Endothelial cell of umbilical vein (primary cell): Measurements from ENCODE around the gene SLC30A2. TPM values are rescaled to one million over a fixed set of nuclear protein-coding genes. Genes with fewer than 3 reads are reported as not detected.

Experiments used
- BruUV-seq: library from RNA; stranded (reverse); fragments of 400-500 nt; replicated peaks from 2 replicates; lab custom pipeline; 2021; lab: Mats Ljungman, UMichigan
- CTCF ChIA-PET: fragments of 300-600, 350-600 bp; sonication (Branson Sonifier 250); formaldehyde crosslinking; loops from one replicate; lab custom pipeline; 2021; ENCODE audit warnings: antibody characterized with exemption, inconsistent platforms; lab: Charles Lee
- POLR2A ChIA-PET: fragments of 300-600, 350-600 bp; sonication (Branson Sonifier 250); formaldehyde crosslinking; loops from one replicate; lab custom pipeline; 2021; ENCODE audit warnings: antibody characterized with exemption, inconsistent platforms; lab: Charles Lee
- DNase-seq: peaks from one replicate; pipeline ENCODE4 v3.0.0-alpha.2; 2011; ENCODE audit warnings: low read depth, low spot score
- FAIRE-seq: peaks from 2 replicates; lab custom pipeline; 2011; peaks lifted over from hg19 to GRCh38; lab: Jason Lieb, UNC
- H2AFZ ChIP-seq: 2 replicates; pipeline ENCODE4 v1.6.0; 2012; ENCODE audit warnings: low read depth, low read length, control low read depth, inconsistent platforms
- H3K27ac ChIP-seq: 2 replicates; pipeline ENCODE4 v1.5.1; 2011; ENCODE audit warnings: low read depth, mild to moderate bottlenecking, control low read depth, low read length, moderate library complexity; ENCODE audit not compliant: insufficient read depth
- H3K27me3 ChIP-seq, 2 experiments: 2 replicates each; pipeline versions ENCODE4 v1.6.0 to v1.6.1; 2011; ENCODE audit warnings: low read length in 2 of 2, mixed read lengths in 1 of 2; ENCODE audit not compliant: control insufficient read depth in 2 of 2, insufficient read depth in 2 of 2
- H3K36me3 ChIP-seq, 2 experiments: 2 replicates in 1 of 2; 3 replicates in 1 of 2; pipeline ENCODE4 v1.5.1; 2011; ENCODE audit warnings: low read length in 2 of 2, mild to moderate bottlenecking in 1 of 2, moderate library complexity in 1 of 2; ENCODE audit not compliant: control insufficient read depth in 2 of 2, insufficient read depth in 2 of 2; ENCODE audit errors: extremely low read depth in 1 of 2
- H3K4me1 ChIP-seq: 3 replicates; pipeline ENCODE4 v1.5.1; 2011; ENCODE audit warnings: mild to moderate bottlenecking, low read length; ENCODE audit not compliant: control insufficient read depth, insufficient read depth; ENCODE audit errors: extremely low read depth
- H3K4me2 ChIP-seq: 2 replicates; pipeline ENCODE4 v1.6.1; 2011; ENCODE audit warnings: low read length, control low read depth, mixed read lengths; ENCODE audit not compliant: insufficient read depth
- H3K4me3 ChIP-seq, 3 experiments: fragments of 200-600 bp in 1 of 3; sonication (generic), shearing (Covaris generic) in 1 of 3; replicated peaks in 1 of 3; 2 replicates each; pipeline ENCODE4 v1.5.1; 2011 to 2016; ENCODE audit warnings: control low read depth in 3 of 3, low read length in 3 of 3, mild to moderate bottlenecking in 2 of 3, inconsistent platforms in 1 of 3, low read depth in 1 of 3, moderate library complexity in 1 of 3; ENCODE audit not compliant: insufficient read depth in 1 of 3
- H3K79me2 ChIP-seq: 2 replicates; pipeline ENCODE4 v1.6.0; 2012; ENCODE audit warnings: low read length, inconsistent platforms; ENCODE audit not compliant: control insufficient read depth, insufficient read depth
- H3K9ac ChIP-seq: replicated peaks from 2 replicates; pipeline ENCODE3; 2011; ENCODE audit warnings: low read length, control low read depth; ENCODE audit not compliant: insufficient read depth; ENCODE audit errors: extremely low read depth
- H3K9me1 ChIP-seq: replicated peaks from 3 replicates; pipeline ENCODE4 v1.6.0; 2011; ENCODE audit warnings: mild to moderate bottlenecking, low read length; ENCODE audit not compliant: control insufficient read depth, insufficient read depth; ENCODE audit errors: extremely low read depth
- H3K9me3 ChIP-seq: replicated peaks from 2 replicates; pipeline ENCODE4 v1.5.1; 2012; ENCODE audit warnings: low read length, inconsistent platforms; ENCODE audit not compliant: control insufficient read depth, insufficient read depth
- H4K20me1 ChIP-seq: replicated peaks from 2 replicates; pipeline ENCODE3; 2011; ENCODE audit warnings: mild to moderate bottlenecking, low read length; ENCODE audit not compliant: control insufficient read depth, insufficient read depth; ENCODE audit errors: extremely low read depth
- EZH2 ChIP-seq: IDR thresholded peaks from 2 replicates; pipeline ENCODE4 v1.6.1; 2012; ENCODE audit warnings: borderline replicate concordance, low read depth, mild to moderate bottlenecking, moderate library complexity, low read length, inconsistent platforms; ENCODE audit not compliant: severe bottlenecking
- FOS ChIP-seq: IDR thresholded peaks from 2 replicates; pipeline ENCODE4 v1.6.1; 2011; ENCODE audit warnings: mild to moderate bottlenecking, low read length, moderate library complexity, borderline replicate concordance; ENCODE audit not compliant: insufficient read depth
- GATA2 ChIP-seq: IDR thresholded peaks from 2 replicates; pipeline ENCODE4 v1.7.0; 2011; ENCODE audit warnings: low read depth, mild to moderate bottlenecking, moderate library complexity, mixed read lengths, low read length; ENCODE audit not compliant: insufficient read length, insufficient read depth
- JUN ChIP-seq: IDR thresholded peaks from 2 replicates; pipeline ENCODE4 v1.6.1; 2011; ENCODE audit warnings: borderline replicate concordance, low read depth; ENCODE audit not compliant: insufficient read length, insufficient read depth
- MYC ChIP-seq: IDR thresholded peaks from one replicate; pipeline ENCODE4 v1.6.1; 2011; ENCODE audit warnings: mild to moderate bottlenecking, low read depth, low read length
- POLR2A ChIP-seq: IDR thresholded peaks from 2 replicates; pipeline ENCODE4 v1.6.1; 2012; ENCODE audit warnings: low read depth, mild to moderate bottlenecking, control low read depth, low read length
- POLR2AphosphoS5 ChIP-seq: IDR thresholded peaks from 2 replicates; pipeline ENCODE4 v1.6.1; 2012; ENCODE audit warnings: low read depth, mild to moderate bottlenecking, control low read depth, low read length, moderate library complexity; ENCODE audit not compliant: insufficient read depth
- dilution Hi-C: fragments of 300-500 bp; cut with MboI; formaldehyde crosslinking; loops from one replicate; pipeline ENCODE4 v1.15.0; 2019; ENCODE audit warnings: low sequenced_read_pairs; ENCODE audit not compliant: extremely low pct_ligation_motif_present
- intact Hi-C: fragments of 100-400 bp; cut with micrococcal nuclease; formaldehyde crosslinking; loops from one replicate; pipeline ENCODE4 v1.10.0; 2022
- polyA plus RNA-seq, 4 experiments: library from polyadenylated mRNA; depleted of rRNA in 3 of 4; stranded (reverse) in 3 of 4; unstranded in 1 of 4; fragments of >200 nt; gene quantifications; 2 replicates each; pipeline versions ENCODE4 v1.2.1 to v1.2.3, GENCODE V29; 2011 to 2012; ENCODE audit warnings: missing spikeins in 1 of 4
- total RNA-seq: library from RNA; stranded (reverse); gene quantifications from 2 replicates; pipeline ENCODE4 v1.2.3, GENCODE V29; 2021
- TF ChIP-seq, protein P1 (sequence below), 2 donors: IDR thresholded peaks; 1 replicate in 1 of 2; 2 replicates in 1 of 2; pipeline ENCODE4 v1.5.1; 2011; ENCODE audit warnings: low read length in 2 of 2, mild to moderate bottlenecking in 2 of 2, moderate library complexity in 2 of 2, control low read depth in 1 of 2, inconsistent platforms in 1 of 2, low read depth in 1 of 2; ENCODE audit not compliant: insufficient read depth in 1 of 2; ENCODE audit errors: extremely low read depth in 1 of 2
- TF ChIP-seq, protein P2 (sequence below): IDR thresholded peaks from 2 replicates; pipeline ENCODE4 v1.6.1; 2011; ENCODE audit not compliant: insufficient read depth, insufficient read length

SLC30A2 gene
- total and polyA plus RNA-seq, 2 donors (not counting 3 experiments of a cell fraction or from before 2014, with no cell fraction given) = not detected

DNA sequence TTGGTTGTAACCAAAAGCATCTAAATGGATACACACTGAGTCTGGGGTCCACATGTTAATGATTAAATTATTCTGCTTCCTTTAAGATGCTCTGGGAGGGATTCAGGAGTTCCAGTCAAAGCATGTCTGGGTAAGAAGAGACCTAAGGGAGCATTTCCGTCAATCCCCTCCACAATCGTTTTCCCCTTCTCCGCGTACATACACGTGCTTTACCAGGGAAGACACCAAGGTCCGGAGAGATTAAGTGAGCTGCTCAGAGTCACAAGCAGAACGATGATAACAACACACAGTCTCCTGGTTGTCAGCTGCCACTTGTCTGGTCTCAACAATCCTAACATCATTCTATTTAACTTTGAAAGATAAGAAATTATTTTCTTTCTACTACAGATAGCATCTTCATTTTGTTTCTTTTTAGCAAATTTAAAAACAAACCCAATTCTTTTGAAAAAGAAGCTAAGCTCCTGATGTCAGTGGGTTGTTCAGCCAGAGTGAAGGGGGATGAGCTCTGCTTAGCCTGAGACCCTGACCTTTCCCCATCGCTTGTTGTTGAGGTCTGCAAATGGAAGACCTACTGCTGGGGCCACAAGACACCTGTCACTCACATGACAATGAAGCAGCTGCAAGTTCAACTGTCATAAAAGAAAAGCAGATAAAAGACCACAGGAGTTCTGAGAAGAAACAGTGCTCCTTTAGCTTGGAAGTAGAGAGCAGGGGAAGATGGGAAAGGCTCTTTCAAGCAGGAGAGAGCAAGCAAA lies 52.5 kb downstream of the SLC30A2 start:
- intact Hi-C loops = no loop called here
- dilution Hi-C loops = loop anchor here (25.0 kb wide), 1 partner anchor 106 kb away; the partner anchor contains the start of gene PAQR7
- Histone ChIP-seq H4K20me1 (no peaks in the 10 kb centered on the region), H3K9ac (no peak overlapping the region), H3K27ac (no peak overlapping the region), H3K4me2 (no peak overlapping the region), H2AFZ (no peak overlapping the region), H3K9me1 (no peaks in the 10 kb centered on the region), H3K4me1 (peaks cover 12% of the 10 kb centered on the region), H3K4me3 (no peak overlapping the region), H3K79me2 (no peaks in the 10 kb centered on the region), H3K36me3 (no peaks in the 10 kb centered on the region), H3K27me3 (no peaks in the 10 kb centered on the region), H3K9me3 (no peaks in the 10 kb centered on the region)
- CTCF ChIA-PET = interaction anchor here (3.6 to 10.2 kb wide), 2 partner anchors 10 to 95 kb away, joined by 10 to 404 read pairs; partner anchors contain the start of gene STMN1
- FAIRE-seq (no peak), DNase-seq (no peak)
- TF ChIP-seq FOS (no peak), GATA2 (no peak), POLR2AphosphoS5 (no peak), EZH2 (no peak), JUN (no peak), POLR2A (no peak), MYC (no peak)
- TF ChIP-seq, protein P1, sequence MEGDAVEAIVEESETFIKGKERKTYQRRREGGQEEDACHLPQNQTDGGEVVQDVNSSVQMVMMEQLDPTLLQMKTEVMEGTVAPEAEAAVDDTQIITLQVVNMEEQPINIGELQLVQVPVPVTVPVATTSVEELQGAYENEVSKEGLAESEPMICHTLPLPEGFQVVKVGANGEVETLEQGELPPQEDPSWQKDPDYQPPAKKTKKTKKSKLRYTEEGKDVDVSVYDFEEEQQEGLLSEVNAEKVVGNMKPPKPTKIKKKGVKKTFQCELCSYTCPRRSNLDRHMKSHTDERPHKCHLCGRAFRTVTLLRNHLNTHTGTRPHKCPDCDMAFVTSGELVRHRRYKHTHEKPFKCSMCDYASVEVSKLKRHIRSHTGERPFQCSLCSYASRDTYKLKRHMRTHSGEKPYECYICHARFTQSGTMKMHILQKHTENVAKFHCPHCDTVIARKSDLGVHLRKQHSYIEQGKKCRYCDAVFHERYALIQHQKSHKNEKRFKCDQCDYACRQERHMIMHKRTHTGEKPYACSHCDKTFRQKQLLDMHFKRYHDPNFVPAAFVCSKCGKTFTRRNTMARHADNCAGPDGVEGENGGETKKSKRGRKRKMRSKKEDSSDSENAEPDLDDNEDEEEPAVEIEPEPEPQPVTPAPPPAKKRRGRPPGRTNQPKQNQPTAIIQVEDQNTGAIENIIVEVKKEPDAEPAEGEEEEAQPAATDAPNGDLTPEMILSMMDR (IDR thresholded peaks at IDR 0.05; ENCODE audit: extremely low read depth in 1 of 2, insufficient read depth in 1 of 2, low read depth in 1 of 2, low read length in 2 of 2) = no peak
- TF ChIP-seq, protein P2, sequence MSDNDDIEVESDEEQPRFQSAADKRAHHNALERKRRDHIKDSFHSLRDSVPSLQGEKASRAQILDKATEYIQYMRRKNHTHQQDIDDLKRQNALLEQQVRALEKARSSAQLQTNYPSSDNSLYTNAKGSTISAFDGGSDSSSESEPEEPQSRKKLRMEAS = no peak
- POLR2A ChIA-PET = no interaction called here
- BruUV-seq = no TSS peak
